ENCODE measurements around the gene CASZ1.

- TF ChIP-seq CTCF (IDR thresholded peaks at IDR 0.05) = no peak
- TF ChIP-seq POLR2A (IDR thresholded peaks at IDR 0.05) = no peak
These were observed 155.4 kb downstream of the CASZ1 start for GRCh38 chr1:10640843-10641553.

All from lower leg skin (tissue), 3 donors.